Nephron progenitor cell (in vitro differentiated cells): ENCODE data around the gene LIMK1.

Source experiments
- DNase-seq: peaks from one replicate; pipeline ENCODE4 v3.0.0; 2021
- H3K27ac Mint-ChIP-seq: 2 replicates; pipeline ENCODE4 v1.8.0; 2021; ENCODE audit warnings: mild to moderate bottlenecking, moderate library complexity, mixed read lengths
- H3K27me3 Mint-ChIP-seq: 2 replicates; pipeline ENCODE4 v1.8.0; 2021; ENCODE audit warnings: mild to moderate bottlenecking, low read depth, mixed read lengths; ENCODE audit not compliant: poor library complexity
- H3K36me3 Mint-ChIP-seq: 2 replicates; pipeline ENCODE4 v1.8.0; 2021; ENCODE audit warnings: low read depth, mixed read lengths
- H3K4me1 Mint-ChIP-seq: 2 replicates; pipeline ENCODE4 v1.8.0; 2021; ENCODE audit warnings: mixed read lengths
- H3K4me3 Mint-ChIP-seq: 2 replicates; pipeline ENCODE4 v1.8.0; 2021; ENCODE audit warnings: mild to moderate bottlenecking, moderate library complexity, mixed read lengths
- H3K9me3 Mint-ChIP-seq: 2 replicates; pipeline ENCODE4 v1.8.0; 2021; ENCODE audit warnings: mild to moderate bottlenecking, moderate library complexity, mixed read lengths
- CTCF ChIP-seq: fragments of 200-600 bp; sonication (generic); IDR thresholded peaks from 2 replicates; pipeline ENCODE4 v1.5.0; 2021; ENCODE audit warnings: antibody characterized with exemption

Gene LIMK1

DNA sequence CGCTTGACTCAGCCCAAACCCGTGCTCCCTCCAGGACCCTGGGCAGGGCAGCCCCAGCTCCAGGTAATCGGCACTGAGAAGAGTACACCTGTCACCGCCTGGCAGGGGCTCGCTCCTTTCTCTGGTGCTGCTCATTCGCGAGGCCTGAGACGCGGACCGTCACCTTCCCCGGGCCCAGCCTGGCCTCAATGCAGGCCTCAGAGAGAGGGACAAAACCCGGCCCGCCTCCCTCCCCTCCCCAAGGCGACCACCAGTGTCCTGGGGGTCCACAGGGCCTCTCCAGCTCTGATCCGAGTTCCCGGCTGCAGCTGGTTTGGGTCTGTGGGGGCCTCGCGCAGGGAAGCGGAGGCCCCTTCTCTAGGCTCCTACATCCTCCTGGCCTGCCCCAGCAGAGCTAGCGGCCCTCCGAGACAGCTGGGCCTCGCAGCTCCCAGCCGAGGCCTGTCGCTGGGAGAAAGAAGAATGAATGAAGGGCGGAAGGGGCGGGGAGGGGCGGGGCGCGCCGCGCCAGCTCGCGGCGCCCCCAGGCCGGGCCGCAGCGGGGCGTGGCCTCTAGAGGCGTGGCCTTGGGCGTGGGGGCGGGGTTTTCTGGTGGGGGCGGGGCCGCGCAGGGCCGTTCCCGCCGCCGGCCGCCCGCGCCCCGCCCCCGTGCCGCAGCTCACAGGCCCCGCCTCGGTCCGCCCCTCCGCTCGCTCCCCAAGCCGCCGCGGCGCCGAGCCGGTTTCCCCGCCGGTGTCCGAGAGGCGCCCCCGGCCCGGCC lies at the start of gene LIMK1:
Gene LIMK1, plus strand, starts transcription at position 688 of the 760 bp plus-strand sequence. CDS start 187 bp downstream, outside the sequence.
- peak within 1 kb of the TSS; percentile 84 for H3K4me3 Mint-ChIP-seq
- H3K27ac Mint-ChIP-seq = peak within 1 kb of the TSS; percentile 68

DNA sequence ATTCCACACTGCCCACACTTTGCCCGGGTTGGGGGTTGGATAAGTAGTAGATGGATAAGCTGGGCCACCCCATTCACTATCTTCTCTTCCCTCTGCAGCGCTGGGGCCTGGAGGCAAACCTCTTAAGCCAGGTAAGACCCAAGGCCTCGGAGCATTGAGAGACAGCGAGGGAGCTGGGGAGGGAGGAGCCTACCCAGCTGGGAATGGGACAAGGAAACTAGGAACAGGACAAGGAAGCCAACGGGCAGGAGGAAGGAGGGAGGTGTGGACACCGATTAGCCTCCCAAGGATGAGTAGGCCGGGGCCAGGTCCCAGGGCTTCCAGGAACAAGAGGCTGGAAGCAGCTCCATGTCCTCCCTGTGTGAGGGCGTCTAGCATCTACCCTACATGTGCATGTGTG lies 46.0 kb upstream of the LIMK1 start:
- Mint-ChIP-seq H3K36me3 (no peaks in the 10 kb centered on the region), H3K9me3 (no peaks in the 10 kb centered on the region), H3K4me1 (peaks cover 38% of the 10 kb centered on the region), H3K4me3 (no peak overlapping the region), H3K27me3 (no peaks in the 10 kb centered on the region), H3K27ac (peak overlapping the region; percentile 7)
- DNase-seq = no peak
- no peak for TF ChIP-seq CTCF

More for the DNA sequence above, at the start of gene LIMK1:
- peaks cover 20% of the 10 kb centered on the region for H3K36me3 Mint-ChIP-seq
- H3K27me3 Mint-ChIP-seq = peaks cover 4% of the 10 kb centered on the region
- no peak for TF ChIP-seq CTCF
- H3K4me1 Mint-ChIP-seq = peaks cover 35% of the 10 kb centered on the region
- no peaks in the 10 kb centered on the region for H3K9me3 Mint-ChIP-seq
- peak; percentile 91 for DNase-seq

DNA sequence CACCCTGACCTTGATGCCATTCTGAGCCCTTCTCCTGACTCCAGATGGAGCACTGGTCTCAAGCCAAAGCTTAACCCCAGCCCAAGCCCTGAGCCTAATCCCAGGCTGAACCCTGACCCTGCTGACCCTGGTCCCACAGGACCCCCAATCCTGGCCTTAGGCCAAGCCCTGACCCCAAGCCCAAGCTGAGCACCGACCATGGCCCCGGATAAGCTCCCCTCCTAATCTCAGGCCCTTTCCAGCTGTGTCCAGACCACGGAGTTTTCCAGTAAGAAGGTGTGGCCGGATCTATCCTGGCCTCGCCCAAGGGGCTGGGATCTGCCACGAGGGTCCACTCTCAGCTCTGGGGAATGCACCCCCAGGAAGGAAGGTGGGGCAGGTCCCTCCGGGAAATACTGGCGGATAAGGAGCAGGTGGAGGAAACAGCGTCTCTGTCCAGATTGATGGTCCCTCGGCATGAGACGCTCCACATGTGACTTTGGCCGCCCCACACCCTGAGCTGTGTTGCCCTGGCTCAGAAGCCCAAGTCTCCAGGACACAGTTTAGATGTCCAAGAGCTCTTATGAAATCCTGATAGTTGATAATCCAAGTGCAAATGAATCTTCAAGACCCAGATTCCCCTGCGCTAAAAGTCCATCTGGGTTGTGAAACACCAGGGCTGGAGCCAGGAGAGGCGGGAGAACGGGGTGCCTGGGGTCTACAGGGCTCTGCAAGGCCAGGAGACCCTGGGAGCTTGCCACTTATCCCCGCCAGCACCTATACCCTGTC lies 45.2 kb upstream of the LIMK1 start:
- Mint-ChIP-seq H3K27me3 (no peaks in the 10 kb centered on the region), H3K27ac (peak overlapping the region; percentile 29), H3K4me3 (no peak overlapping the region), H3K36me3 (no peaks in the 10 kb centered on the region), H3K4me1 (peaks cover 41% of the 10 kb centered on the region), H3K9me3 (no peaks in the 10 kb centered on the region)
- TF ChIP-seq CTCF = no peak
- DNase-seq = no peak

GRCh38 chr7:74039337-74039736 lies 44.3 kb upstream of the LIMK1 start:
- Mint-ChIP-seq H3K9me3 (no peaks in the 10 kb centered on the region), H3K4me1 (peaks cover 46% of the 10 kb centered on the region), H3K27me3 (no peaks in the 10 kb centered on the region)

DNA sequence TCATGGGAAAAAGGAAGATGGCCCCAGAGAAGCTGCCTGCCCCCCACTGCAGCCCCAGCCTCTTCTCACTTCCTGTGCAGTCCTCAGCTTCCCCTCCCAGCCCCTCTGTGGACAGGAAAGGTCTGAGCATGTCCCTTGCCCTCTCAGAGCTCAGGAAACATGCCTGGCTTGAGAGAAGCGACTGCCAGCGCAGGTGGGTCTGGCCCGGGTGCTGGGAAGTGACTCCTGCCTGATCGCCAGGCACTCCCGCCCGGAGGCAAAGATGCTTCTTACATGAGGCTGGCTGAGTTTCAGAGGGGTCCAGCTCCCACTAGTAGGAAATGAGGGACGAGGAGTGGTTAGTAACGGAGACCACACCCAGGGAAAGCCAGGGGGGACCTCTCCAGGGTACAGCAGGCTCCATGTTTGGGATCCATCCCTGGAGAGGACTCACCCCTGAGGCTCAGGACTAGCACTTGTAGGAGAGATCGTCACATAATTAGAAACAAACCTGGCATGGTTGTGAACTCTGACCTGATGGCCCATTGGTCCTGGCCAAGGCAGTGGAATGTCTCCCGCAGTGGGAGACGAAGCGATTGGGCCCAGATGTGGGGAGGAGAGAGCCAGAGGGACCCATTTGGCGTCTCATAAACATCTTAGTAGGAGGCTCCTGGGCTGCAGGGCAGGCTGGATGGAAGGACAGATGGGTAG lies 43.4 kb upstream of the LIMK1 start:
- Mint-ChIP-seq H3K4me3 (no peak overlapping the region), H3K27me3 (no peaks in the 10 kb centered on the region), H3K27ac (peak overlapping the region; percentile 54), H3K9me3 (no peaks in the 10 kb centered on the region), H3K36me3 (no peaks in the 10 kb centered on the region), H3K4me1 (peaks cover 53% of the 10 kb centered on the region)
- no peak for DNase-seq
- no peak for TF ChIP-seq CTCF

More at GRCh38 chr7:74039337-74039736, 44.3 kb upstream of the LIMK1 start:
- no peak for DNase-seq
- Mint-ChIP-seq H3K4me3 (no peak overlapping the region), H3K27ac (no peak overlapping the region), H3K36me3 (no peaks in the 10 kb centered on the region)
- no peak for TF ChIP-seq CTCF
